ENCODE data around the gene CCL14.
"Not testable (repeated sequence)": the region's sequence is repeated elsewhere in the genome, so short reads cannot be mapped to it uniquely, and the experiment has no call there.

The CCL14 gene

DNA sequence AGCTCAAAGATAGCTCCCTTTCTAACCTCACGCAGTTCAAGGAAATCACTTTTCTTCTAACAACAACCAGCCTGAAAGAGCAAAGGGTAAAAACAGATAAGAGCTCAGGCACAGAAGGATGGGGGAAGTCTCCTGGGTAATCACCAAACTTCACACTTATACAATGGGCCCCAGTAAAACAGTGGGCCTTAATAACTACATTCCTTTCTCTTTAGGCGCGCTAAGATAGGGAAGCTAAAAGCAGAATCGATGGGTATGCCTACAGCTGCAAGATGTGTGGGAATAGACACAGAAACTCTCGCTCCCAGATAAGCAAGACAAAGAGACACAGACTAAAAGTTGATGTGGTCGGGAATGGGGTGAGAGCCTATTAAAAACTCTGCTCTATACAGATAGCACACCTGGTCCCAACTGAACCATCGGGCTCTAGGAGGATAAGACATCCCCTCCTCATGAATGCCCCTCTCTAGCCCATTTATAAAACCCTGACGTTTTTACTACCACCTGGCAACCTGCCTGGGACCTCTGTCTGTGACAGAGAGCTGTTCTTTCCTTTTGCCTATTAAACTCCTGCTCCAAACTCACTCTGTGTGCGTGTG is 43.8 kb downstream of the CCL14 start:
- Histone ChIP-seq H3K9ac (ENCODE audit: low read depth, low read length) (no peak overlapping the region), H3K9me3 (ENCODE audit: control insufficient read depth, insufficient read depth, low read length) (no peaks in the 10 kb centered on the region), H3K36me3 (ENCODE audit: insufficient read depth, low read length) (no peaks in the 10 kb centered on the region), H3K4me1 (ENCODE audit: insufficient read depth, low read length) (no peaks in the 10 kb centered on the region)

DNA sequence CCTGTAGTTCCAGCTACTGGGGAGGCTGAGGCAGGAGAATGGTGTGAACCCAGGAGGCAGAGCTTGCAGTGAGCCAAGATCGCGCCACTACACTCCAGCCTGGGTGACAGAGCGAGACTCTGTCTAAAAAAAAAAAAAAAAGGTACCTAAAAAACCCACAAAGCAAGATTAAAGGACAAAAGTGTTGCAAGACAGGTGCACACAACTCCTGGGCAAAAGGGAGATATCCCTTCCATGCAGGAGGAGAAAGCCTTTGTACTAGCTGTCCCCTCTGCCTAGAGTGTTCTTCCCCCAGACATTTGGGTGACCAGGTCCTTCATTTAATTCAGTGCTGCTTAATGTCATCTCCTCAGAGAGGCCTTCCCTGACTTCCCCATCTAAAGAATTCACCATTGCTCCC is 48.0 kb downstream of the CCL14 start:
- H3K36me3 ChIP-seq (ENCODE audit: insufficient read depth, low read length); H3K4me1 ChIP-seq (ENCODE audit: insufficient read depth, low read length); H3K9ac ChIP-seq (ENCODE audit: low read depth, low read length): not testable (repeated sequence)

DNA sequence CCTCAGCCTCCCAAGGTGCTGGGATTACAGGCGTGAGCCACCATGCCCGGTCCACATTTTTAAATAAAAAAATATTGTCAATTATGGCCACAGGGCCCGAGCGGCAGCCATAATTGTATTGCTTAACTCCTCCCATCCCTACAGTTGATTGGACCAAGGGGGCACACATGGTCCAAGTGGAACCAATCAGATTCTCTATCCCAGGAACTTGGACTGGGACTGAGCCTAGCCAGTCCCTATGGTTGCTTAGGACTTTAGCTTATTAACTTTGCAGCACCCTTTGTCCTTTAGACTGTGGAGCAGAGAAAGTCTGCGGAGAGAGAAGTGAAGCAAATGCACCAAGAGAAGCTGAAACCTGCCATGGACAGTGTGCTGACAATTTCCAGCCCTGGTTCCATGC is 50.5 kb downstream of the CCL14 start:
- H3K4me1 ChIP-seq (ENCODE audit: insufficient read depth, low read length), result peaks cover 3% of the 10 kb centered on the region
- no peaks in the 10 kb centered on the region for H3K36me3 ChIP-seq (ENCODE audit: insufficient read depth, low read length)
- no peak overlapping the region for H3K9ac ChIP-seq (ENCODE audit: low read depth, low read length)
- no peaks in the 10 kb centered on the region for H3K9me3 ChIP-seq (ENCODE audit: control insufficient read depth, insufficient read depth, low read length)

More for the DNA sequence above, 48.0 kb downstream of the CCL14 start:
- not testable (repeated sequence) for H3K9me3 ChIP-seq (ENCODE audit: control insufficient read depth, insufficient read depth, low read length)

DNA sequence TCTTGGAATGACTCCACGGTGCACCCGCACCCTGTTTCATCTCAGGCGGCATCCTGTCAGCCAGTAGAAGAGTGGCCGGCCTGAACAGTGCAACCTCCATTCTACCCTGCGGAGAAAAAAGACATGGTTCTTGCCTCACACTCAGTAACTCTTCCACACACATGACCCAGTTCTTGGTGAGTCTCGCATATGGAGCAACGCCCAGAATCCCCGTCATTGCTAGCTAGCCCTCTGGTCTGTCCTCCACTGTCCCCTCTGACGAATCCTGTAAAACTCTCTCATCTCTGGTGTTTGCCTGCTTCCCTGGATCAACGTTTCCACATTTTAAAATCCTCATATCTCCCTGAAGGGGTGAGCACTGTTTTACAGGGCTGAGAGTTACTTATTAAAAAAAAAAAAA is 51.8 kb downstream of the CCL14 start:
- peaks cover 7% of the 10 kb centered on the region for H3K4me1 ChIP-seq (ENCODE audit: insufficient read depth, low read length)
- H3K9ac ChIP-seq (ENCODE audit: low read depth, low read length), result no peak overlapping the region
- no peaks in the 10 kb centered on the region for H3K36me3 ChIP-seq (ENCODE audit: insufficient read depth, low read length)
- H3K9me3 ChIP-seq (ENCODE audit: control insufficient read depth, insufficient read depth, low read length), result no peaks in the 10 kb centered on the region
